HepG2 (cell line): ENCODE measurements around the gene TAGLN2. TPM values are rescaled to one million over a fixed set of nuclear protein-coding genes. Genes with fewer than 3 reads are reported as not detected.

Experiments
- ATAC-seq: fragments of 200-7000 bp; cut with Tn5 transposase; 3 replicates; pipeline ENCODE4 v1.9.1; 2020; ENCODE audit warnings: mild to moderate bottlenecking, moderate library complexity
- BruUV-seq: library from RNA; stranded (reverse); fragments of 400-500 nt; replicated peaks from 2 replicates; lab custom pipeline; 2021; lab: Mats Ljungman, UMichigan
- CTCF ChIA-PET: fragments of 300-600 bp; formaldehyde crosslinking; extraction: SDS; loops from one replicate; lab custom pipeline; 2021; ENCODE audit warnings: low total read pairs, inconsistent platforms, low intra/inter-chr PET ratio; lab: Yijun Ruan, JAX
- POLR2A ChIA-PET: fragments of 350-600 bp; sonication (Branson Sonifier 250); formaldehyde crosslinking; loops from one replicate; lab custom pipeline; 2020; ENCODE audit warnings: antibody characterized with exemption, inconsistent platforms; lab: Yijun Ruan, JAX
- DNase-seq: peaks from one replicate; pipeline ENCODE4 v3.0.0-alpha.2; 2015; ENCODE audit warnings: low spot score
- FAIRE-seq: peaks from 3 replicates; lab custom pipeline; 2011; peaks lifted over from hg19 to GRCh38; lab: Jason Lieb, UNC
- H2AFZ ChIP-seq: one replicate; pipeline ENCODE4 v1.6.1; 2011; ENCODE audit warnings: low read length, inconsistent platforms
- H3K27ac ChIP-seq: fragments of 300-600 bp; 3 replicates; pipeline ENCODE4 v1.8.0; 2011; ENCODE audit warnings: mixed run types, mild to moderate bottlenecking, mixed read lengths, low read length, inconsistent platforms; ENCODE audit not compliant: insufficient read depth; ENCODE audit errors: extremely low read length
- H3K27me3 ChIP-seq, 2 experiments: fragments of 200-600 bp in 1 of 2; 2 replicates in 1 of 2; 3 replicates in 1 of 2; pipeline versions ENCODE4 v1.6.0 to v1.8.0; 2011; ENCODE audit warnings: low read length in 2 of 2, mild to moderate bottlenecking in 2 of 2, moderate library complexity in 2 of 2, inconsistent platforms in 1 of 2; ENCODE audit not compliant: insufficient read depth in 2 of 2, control insufficient read depth in 1 of 2
- H3K36me3 ChIP-seq, 2 experiments: fragments of 200-600 bp in 1 of 2; replicated peaks in 1 of 2; 2 replicates in 1 of 2; 3 replicates in 1 of 2; pipeline versions ENCODE4 v1.5.1 to v1.8.0; 2011; ENCODE audit warnings: low read length in 2 of 2, inconsistent platforms in 1 of 2; ENCODE audit not compliant: insufficient read depth in 2 of 2, control insufficient read depth in 1 of 2
- H3K4me1 ChIP-seq: 2 replicates; pipeline ENCODE4 v1.5.1; 2012; ENCODE audit warnings: low read length, inconsistent platforms; ENCODE audit not compliant: insufficient read depth
- H3K4me2 ChIP-seq: 2 replicates; pipeline ENCODE4 v1.6.0; 2011; ENCODE audit warnings: low read depth, low read length, inconsistent platforms
- H3K4me3 ChIP-seq, 3 experiments: fragments of 200-600 bp in 1 of 3; sonication (generic), shearing (Covaris generic) in 1 of 3; replicated peaks in 1 of 3; 2 replicates each; pipeline ENCODE4 v1.5.1; 2011 to 2016; ENCODE audit warnings: low read length in 3 of 3, inconsistent platforms in 2 of 3, low read depth in 2 of 3, mild to moderate bottlenecking in 2 of 3, control low read depth in 1 of 3, mixed read lengths in 1 of 3; ENCODE audit not compliant: insufficient read depth in 1 of 3
- H3K79me2 ChIP-seq: one replicate; pipeline ENCODE4 v1.6.1; 2011; ENCODE audit warnings: low read length, inconsistent platforms; ENCODE audit not compliant: insufficient read depth
- H3K9ac ChIP-seq: 2 replicates; pipeline ENCODE4 v1.6.0; 2011; ENCODE audit warnings: mild to moderate bottlenecking, low read depth, low read length, inconsistent platforms; ENCODE audit not compliant: insufficient read depth
- H3K9me3 ChIP-seq: 2 replicates; pipeline ENCODE4 v1.5.1; 2012; ENCODE audit warnings: mild to moderate bottlenecking, low read length
- H4K20me1 ChIP-seq: 2 replicates; pipeline ENCODE4 v1.6.0; 2011; ENCODE audit warnings: inconsistent platforms, mild to moderate bottlenecking, low read length, moderate library complexity; ENCODE audit not compliant: insufficient read depth
- ZNF17 ChIP-seq: sonication (generic); formaldehyde crosslinking; IDR thresholded peaks from 2 replicates; pipeline ENCODE4 v1.5.0; 2020; ENCODE audit warnings: mild to moderate bottlenecking, missing genetic modification reagents
- ZNF333 ChIP-seq: sonication (generic); formaldehyde crosslinking; IDR thresholded peaks from 2 replicates; pipeline ENCODE4 v1.4.0; 2020; ENCODE audit warnings: mild to moderate bottlenecking, missing genetic modification reagents, borderline replicate concordance
- ZNF513 ChIP-seq: sonication (generic); formaldehyde crosslinking; conservative IDR thresholded peaks from 2 replicates; pipeline ENCODE4 v1.5.0; 2020; ENCODE audit warnings: missing genetic modification reagents
- WGBS: methylation state at CpG from one replicate; pipeline ENCODE4 v1.1.6; 2017; ENCODE audit warnings: low lambda C conversion rate; 5-methylcytosine and 5-hydroxymethylcytosine counted together
- in situ Hi-C: cut with HindIII; loops from 2 replicates; pipeline ENCODE4 v1.10.0; 2017; ENCODE audit warnings: low pct_unique_long_range_greater_than_20kb; ENCODE audit not compliant: extremely low pct_ligation_motif_present
- intact Hi-C: fragments of 100-400 bp; cut with micrococcal nuclease; formaldehyde crosslinking; loops from one replicate; pipeline ENCODE4 v1.10.0; 2022; ENCODE audit not compliant: unreplicated experiment
- polyA plus RNA-seq, 8 experiments: library from polyadenylated mRNA; depleted of rRNA in 3 of 8; stranded (reverse) in 7 of 8; unstranded in 1 of 8; fragments of >200 nt; fragmentation: Illumina TruSeq in 4 of 8; extraction: Trizol in 4 of 8; gene quantifications; 2 replicates each; pipeline versions ENCODE4 v1.2.1 to v1.2.3, GENCODE V29; 2011 to 2016; ENCODE audit warnings: low read depth in 4 of 8, missing spikeins in 1 of 8, mixed read lengths in 1 of 8; ENCODE audit not compliant: insufficient read depth in 1 of 8
- total RNA-seq, 5 experiments: library from RNA; depleted of rRNA; stranded (reverse); fragments of >200 nt; fragmentation: Illumina TruSeq; extraction: Trizol; gene quantifications; 2 replicates each; pipeline ENCODE4 v1.2.3, GENCODE V29; 2016; ENCODE audit warnings: low read depth in 1 of 5
- TF ChIP-seq, protein P1 (sequence below): sonication (generic); formaldehyde crosslinking; IDR thresholded peaks from 2 replicates; pipeline ENCODE4 v1.4.0; 2020; ENCODE audit warnings: missing genetic modification reagents
- TF ChIP-seq, protein P2 (sequence below), 2 experiments: IDR thresholded peaks; 2 replicates each; pipeline ENCODE4 v1.6.1; 2011 to 2012; ENCODE audit warnings: low read length in 2 of 2, borderline replicate concordance in 1 of 2, low read depth in 1 of 2, mild to moderate bottlenecking in 1 of 2, moderate library complexity in 1 of 2

Gene TAGLN2
- total and polyA plus RNA-seq, 2 of the 13 experiments (the other 11 are each of a cell fraction or from before 2014, with no cell fraction given): 6.7 to 17.2 TPM

GRCh38 chr1:159873530-159874143, 51.7 kb downstream of the TAGLN2 start (continued):
- TF ChIP-seq, protein P1, sequence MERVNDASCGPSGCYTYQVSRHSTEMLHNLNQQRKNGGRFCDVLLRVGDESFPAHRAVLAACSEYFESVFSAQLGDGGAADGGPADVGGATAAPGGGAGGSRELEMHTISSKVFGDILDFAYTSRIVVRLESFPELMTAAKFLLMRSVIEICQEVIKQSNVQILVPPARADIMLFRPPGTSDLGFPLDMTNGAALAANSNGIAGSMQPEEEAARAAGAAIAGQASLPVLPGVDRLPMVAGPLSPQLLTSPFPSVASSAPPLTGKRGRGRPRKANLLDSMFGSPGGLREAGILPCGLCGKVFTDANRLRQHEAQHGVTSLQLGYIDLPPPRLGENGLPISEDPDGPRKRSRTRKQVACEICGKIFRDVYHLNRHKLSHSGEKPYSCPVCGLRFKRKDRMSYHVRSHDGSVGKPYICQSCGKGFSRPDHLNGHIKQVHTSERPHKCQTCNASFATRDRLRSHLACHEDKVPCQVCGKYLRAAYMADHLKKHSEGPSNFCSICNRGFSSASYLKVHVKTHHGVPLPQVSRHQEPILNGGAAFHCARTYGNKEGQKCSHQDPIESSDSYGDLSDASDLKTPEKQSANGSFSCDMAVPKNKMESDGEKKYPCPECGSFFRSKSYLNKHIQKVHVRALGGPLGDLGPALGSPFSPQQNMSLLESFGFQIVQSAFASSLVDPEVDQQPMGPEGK: no peak
- no peak for TF ChIP-seq ZNF333 (CRISPR knock-in tag)

DNA sequence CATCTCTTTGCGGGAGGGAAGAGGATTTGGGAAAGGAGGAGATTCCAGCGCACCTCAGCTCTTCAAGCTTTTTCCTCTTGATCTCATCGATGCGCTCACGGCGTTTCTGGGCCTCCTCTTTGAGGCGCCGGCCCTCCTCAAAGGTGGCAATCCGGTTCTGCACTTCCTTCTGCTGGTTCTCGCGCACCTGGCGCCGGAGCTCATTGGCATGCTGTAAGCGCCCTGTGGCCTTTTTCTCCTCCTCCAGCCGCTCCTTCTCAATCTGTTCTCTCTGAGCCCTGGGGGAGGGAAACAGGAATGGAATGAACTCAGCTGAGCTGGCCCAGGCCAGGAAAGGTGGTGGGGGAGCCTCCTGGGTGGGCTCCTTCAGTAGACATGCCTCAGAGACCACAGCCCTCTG, 52.4 kb downstream of the TAGLN2 start:
- CTCF ChIA-PET: no interaction called here
- in situ Hi-C loops: no loop called here
- intact Hi-C loops: no loop called here

More for the DNA sequence above, 52.4 kb downstream of the TAGLN2 start:
- BruUV-seq: no TSS peak
- no peaks in the 10 kb centered on the region for H3K9me3 ChIP-seq
- no peak overlapping the region for H3K4me3 ChIP-seq
- H4K20me1 ChIP-seq: no peaks in the 10 kb centered on the region
- H2AFZ ChIP-seq: no peak overlapping the region
- no peak overlapping the region for H3K27ac ChIP-seq
- H3K27me3 ChIP-seq: peaks cover 3 to 12% of the 10 kb centered on the region in 2 experiments; a peak in 4 of 5 replicates
- no peaks in the 10 kb centered on the region for H3K4me1 ChIP-seq
- H3K9ac ChIP-seq: no peak overlapping the region
- H3K36me3 ChIP-seq: no peaks in the 10 kb centered on the region
- WGBS: 24% methylated on average over 14 of the region's 15 CpGs
- POLR2A ChIA-PET: no interaction called here
- TF ChIP-seq, protein P2, sequence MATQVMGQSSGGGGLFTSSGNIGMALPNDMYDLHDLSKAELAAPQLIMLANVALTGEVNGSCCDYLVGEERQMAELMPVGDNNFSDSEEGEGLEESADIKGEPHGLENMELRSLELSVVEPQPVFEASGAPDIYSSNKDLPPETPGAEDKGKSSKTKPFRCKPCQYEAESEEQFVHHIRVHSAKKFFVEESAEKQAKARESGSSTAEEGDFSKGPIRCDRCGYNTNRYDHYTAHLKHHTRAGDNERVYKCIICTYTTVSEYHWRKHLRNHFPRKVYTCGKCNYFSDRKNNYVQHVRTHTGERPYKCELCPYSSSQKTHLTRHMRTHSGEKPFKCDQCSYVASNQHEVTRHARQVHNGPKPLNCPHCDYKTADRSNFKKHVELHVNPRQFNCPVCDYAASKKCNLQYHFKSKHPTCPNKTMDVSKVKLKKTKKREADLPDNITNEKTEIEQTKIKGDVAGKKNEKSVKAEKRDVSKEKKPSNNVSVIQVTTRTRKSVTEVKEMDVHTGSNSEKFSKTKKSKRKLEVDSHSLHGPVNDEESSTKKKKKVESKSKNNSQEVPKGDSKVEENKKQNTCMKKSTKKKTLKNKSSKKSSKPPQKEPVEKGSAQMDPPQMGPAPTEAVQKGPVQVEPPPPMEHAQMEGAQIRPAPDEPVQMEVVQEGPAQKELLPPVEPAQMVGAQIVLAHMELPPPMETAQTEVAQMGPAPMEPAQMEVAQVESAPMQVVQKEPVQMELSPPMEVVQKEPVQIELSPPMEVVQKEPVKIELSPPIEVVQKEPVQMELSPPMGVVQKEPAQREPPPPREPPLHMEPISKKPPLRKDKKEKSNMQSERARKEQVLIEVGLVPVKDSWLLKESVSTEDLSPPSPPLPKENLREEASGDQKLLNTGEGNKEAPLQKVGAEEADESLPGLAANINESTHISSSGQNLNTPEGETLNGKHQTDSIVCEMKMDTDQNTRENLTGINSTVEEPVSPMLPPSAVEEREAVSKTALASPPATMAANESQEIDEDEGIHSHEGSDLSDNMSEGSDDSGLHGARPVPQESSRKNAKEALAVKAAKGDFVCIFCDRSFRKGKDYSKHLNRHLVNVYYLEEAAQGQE (IDR thresholded peaks at IDR 0.05; ENCODE audit: borderline replicate concordance in 1 of 2, low read depth in 1 of 2, low read length in 2 of 2): no peak
- TF ChIP-seq ZNF17 (CRISPR knock-in tag) (no peak), ZNF513 (CRISPR knock-in tag) (no peak)
- no peaks in the 10 kb centered on the region for H3K79me2 ChIP-seq
- DNase-seq (no peak), FAIRE-seq (no peak), ATAC-seq (no peak)
- no peak overlapping the region for H3K4me2 ChIP-seq
